GM20000 (cell line): ENCODE results near the gene C5orf58.
"Not testable (repeated sequence)": the region's sequence is repeated elsewhere in the genome, so short reads cannot be mapped to it uniquely, and the experiment has no call there.

Source experiments
- DNase-seq: peaks from one replicate; pipeline ENCODE4 v3.0.0; 2012; ENCODE audit warnings: low spot score
- CTCF ChIP-seq: IDR thresholded peaks from 2 replicates; pipeline ENCODE4 v1.5.1; 2012; ENCODE audit warnings: mild to moderate bottlenecking, control low read depth; ENCODE audit errors: extremely low read depth, missing control alignments

The C5orf58 gene

GRCh38 chr5:170235876-170236864 is 3.4 kb downstream of the C5orf58 start:
- DNase-seq, result no peak
- no peak for TF ChIP-seq CTCF

- no peak for TF ChIP-seq CTCF
- no peak for DNase-seq
These were observed 5.8 kb downstream of the C5orf58 start for GRCh38 chr5:170238456-170239196.

- not testable (repeated sequence) for DNase-seq
These were observed 12.7 kb downstream of the C5orf58 start for GRCh38 chr5:170245436-170245835.

GRCh38 chr5:170246126-170246870 is 13.5 kb downstream of the C5orf58 start:
- DNase-seq, result no peak
- no peak for TF ChIP-seq CTCF

GRCh38 chr5:170247363-170247762 is 14.6 kb downstream of the C5orf58 start:
- DNase-seq, result no peak
- no peak for TF ChIP-seq CTCF

GRCh38 chr5:170248172-170248930 is 15.6 kb downstream of the C5orf58 start:
- no peak for DNase-seq
- no peak for TF ChIP-seq CTCF

GRCh38 chr5:170248931-170249227 is 16.1 kb downstream of the C5orf58 start:
- not testable (repeated sequence) for DNase-seq
